Kasumi-1 (cell line): ENCODE results near the gene SHB.

Experiments used
- DNase-seq, 2 experiments: peaks; one replicate each; lab custom pipeline; 2025; lab: John Stamatoyannopoulos, UW

SHB gene

GRCh38 chr9:37989701-37990100 is 79.3 kb downstream of the SHB start:
- no peak for DNase-seq

- DNase-seq: no peak
Measured at GRCh38 chr9:37988602-37989001, 80.4 kb downstream of the SHB start.

- no peak for DNase-seq
Measured at GRCh38 chr9:37988041-37988440, 81.0 kb downstream of the SHB start.

- no peak for DNase-seq
Measured at GRCh38 chr9:37987467-37987981, 81.5 kb downstream of the SHB start.

GRCh38 chr9:37986771-37987258 is 82.2 kb downstream of the SHB start:
- DNase-seq: no peak

GRCh38 chr9:37986001-37986400 is 83.0 kb downstream of the SHB start:
- no peak for DNase-seq

GRCh38 chr9:37984672-37985611 is 84.1 kb downstream of the SHB start:
- peak; percentile 68 to 71 for DNase-seq

GRCh38 chr9:37984278-37984671 is 84.8 kb downstream of the SHB start:
- no peak for DNase-seq

GRCh38 chr9:37983381-37984067 is 85.5 kb downstream of the SHB start:
- DNase-seq: no peak

- no peak for DNase-seq
Measured at GRCh38 chr9:37979844-37980243, 89.2 kb downstream of the SHB start.

- DNase-seq: no peak
Measured at GRCh38 chr9:37978983-37979382, 90.0 kb downstream of the SHB start.

- DNase-seq: no peak
Measured at GRCh38 chr9:37978481-37978864, 90.6 kb downstream of the SHB start.

GRCh38 chr9:37977851-37978480 is 91.1 kb downstream of the SHB start:
- DNase-seq: no peak

- no peak for DNase-seq
Measured at GRCh38 chr9:37976714-37977477, 92.1 kb downstream of the SHB start.

GRCh38 chr9:37975639-37976038 is 93.4 kb downstream of the SHB start:
- DNase-seq: no peak

- no peak for DNase-seq
Measured at GRCh38 chr9:37974506-37975173, 94.4 kb downstream of the SHB start.

GRCh38 chr9:37972351-37972848 is 96.6 kb downstream of the SHB start:
- DNase-seq: peak; percentile 5 to 29

GRCh38 chr9:37971691-37972090 is 97.3 kb downstream of the SHB start:
- no peak for DNase-seq

- DNase-seq: no peak
Measured at GRCh38 chr9:37971108-37971459, 97.9 kb downstream of the SHB start.

GRCh38 chr9:37970301-37971107 is 98.5 kb downstream of the SHB start:
- no peak for DNase-seq
